ENCODE results near the gene DDC.
A peak's percentile ranks its signal among the peaks of the same experiment; 100 is the strongest.

The DDC gene

DNA sequence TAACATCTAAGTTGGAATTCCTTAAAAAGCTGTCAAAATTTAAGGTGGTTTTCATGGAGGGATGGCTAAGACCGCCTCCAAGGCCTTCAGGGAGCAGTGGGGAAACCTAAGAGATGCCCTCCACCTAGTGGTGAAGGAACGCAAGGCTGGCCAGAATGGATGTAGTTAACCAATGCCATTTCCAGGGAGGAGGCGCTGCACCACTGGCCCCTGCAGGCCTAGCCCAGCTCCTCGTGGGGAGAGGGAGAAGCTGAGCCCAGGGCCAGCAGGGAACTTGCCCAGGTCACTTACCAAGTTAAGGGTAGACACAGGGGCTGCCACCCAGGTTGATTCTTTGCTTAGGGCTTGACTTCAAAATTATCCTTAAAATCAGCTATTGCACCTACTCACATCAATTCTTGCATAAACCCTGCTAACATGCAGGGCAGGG, 147.1 kb downstream of the DDC start:
- DNase-seq (ENCODE audit: low read depth in 2 of 2) = peak; percentile 45 to 67

DNA sequence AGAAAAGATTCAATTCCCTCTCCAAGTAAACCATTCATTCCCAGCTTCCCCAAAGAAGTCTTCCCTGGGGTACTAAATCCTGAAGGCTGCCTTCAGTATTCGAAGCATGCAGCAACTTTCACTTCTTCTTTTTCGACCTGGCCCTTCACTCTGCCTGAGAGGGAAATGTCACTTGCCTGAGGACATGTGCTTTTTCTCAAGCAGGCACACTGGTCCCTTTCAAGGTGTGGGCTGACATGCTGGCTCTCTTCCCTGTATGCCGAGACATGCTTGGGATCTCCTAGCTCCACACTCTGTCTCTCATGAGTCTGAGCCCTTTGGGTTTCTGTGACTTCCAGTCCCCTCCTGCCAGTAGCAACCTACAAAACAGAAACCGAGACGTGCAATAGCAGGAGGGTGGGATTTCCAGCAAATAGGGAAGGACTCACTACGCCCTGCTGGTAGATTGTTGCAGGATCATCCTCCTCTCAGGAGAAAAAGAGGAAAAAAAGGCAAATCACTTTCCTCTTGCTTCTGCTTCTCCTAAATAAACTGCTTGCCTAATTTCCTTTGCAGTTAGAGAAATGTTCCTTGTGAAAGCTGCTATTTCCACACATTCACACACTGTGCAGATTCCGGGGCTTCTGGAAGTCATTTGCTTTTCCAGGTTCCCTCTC, 148.6 kb downstream of the DDC start:
- DNase-seq (ENCODE audit: low read depth in 2 of 2) = no peak

DNA sequence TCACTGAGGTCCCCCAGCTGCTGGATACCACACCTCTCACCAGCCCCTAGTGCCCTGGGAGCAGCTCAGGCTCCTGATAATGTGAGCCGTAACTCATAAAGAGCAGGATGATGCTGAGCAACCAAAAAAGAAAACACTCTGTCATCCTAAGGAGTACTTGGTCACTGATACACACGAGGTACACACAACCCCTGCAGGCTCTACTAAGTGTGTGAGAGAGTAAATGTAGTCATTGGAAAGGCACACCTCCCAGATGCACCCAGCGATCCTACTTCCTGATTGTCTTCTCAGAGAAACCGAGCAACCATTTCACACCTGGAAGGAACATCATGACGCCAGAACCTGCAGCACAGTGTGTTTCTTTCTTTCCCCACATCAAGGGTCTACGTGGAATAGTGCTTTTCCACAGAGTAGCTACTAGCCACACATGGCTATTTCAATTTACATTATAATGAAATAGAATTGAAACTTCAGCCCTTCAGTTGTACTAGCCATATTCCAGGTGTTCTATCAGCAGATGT, 149.3 kb downstream of the DDC start:
- DNase-seq (ENCODE audit: low read depth in 2 of 2) = no peak

DNA sequence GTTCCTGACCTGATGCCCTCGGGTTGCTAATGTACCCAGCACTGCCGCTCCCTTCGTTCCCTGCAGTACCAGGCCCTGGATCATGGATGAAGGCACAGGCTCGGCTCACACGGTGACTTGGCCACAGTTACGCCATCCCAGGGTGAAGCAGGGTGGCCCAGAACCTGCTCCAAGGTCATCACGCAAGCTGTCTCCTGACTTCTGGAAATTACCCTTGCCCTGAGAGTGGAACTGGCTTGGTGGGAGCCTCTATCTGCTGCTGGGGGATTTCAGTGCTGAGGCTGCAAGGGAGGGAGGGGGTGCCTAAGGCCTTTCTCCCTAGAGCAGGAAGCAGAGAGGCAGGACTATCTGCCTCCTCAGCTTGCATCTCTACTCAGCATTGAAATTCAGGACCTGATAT, 151.6 kb downstream of the DDC start:
- DNase-seq (ENCODE audit: low read depth in 2 of 2) = no peak

DNA sequence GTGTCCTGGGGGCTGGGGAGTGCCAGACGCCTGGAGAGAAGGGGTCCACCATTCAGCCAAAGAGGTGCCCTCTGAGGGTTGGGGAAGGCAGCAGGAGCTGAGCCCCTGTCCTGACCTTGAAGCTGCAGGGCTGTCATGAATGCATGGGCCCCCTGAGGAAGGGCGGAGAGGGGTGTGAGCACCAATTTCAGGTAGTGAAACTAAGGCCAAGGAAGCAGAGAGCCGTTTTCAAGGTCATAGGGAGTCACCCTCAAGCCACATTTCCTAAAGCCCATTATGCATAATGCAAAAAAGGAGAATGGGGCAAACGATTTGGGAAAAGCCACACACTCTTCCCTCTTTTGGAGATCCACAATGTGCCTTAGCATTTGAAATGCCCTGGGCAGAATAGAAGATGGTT, 152.2 kb downstream of the DDC start:
- DNase-seq (ENCODE audit: low read depth in 2 of 2) = no peak

DNA sequence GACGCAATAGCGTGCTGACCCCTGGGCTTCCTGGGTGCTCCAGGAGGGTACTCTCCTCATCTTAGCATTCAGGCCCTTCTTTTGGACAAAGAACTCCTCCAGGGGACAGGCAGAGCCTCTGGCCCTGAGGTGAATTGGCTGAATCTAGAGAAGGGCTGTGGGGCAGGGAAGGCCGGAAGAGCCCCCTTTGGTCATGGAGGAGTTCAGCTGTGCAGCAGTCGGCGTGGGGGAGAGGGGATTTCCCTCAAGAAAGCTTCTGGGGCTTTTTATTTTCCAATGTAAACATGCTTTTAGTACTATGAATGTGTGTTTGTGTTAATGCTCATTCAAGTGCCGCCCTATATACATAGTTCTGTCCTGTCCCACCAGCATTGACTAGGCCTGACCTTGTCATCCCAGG, 153.9 kb downstream of the DDC start:
- no peak for DNase-seq (ENCODE audit: low read depth in 2 of 2)

DNA sequence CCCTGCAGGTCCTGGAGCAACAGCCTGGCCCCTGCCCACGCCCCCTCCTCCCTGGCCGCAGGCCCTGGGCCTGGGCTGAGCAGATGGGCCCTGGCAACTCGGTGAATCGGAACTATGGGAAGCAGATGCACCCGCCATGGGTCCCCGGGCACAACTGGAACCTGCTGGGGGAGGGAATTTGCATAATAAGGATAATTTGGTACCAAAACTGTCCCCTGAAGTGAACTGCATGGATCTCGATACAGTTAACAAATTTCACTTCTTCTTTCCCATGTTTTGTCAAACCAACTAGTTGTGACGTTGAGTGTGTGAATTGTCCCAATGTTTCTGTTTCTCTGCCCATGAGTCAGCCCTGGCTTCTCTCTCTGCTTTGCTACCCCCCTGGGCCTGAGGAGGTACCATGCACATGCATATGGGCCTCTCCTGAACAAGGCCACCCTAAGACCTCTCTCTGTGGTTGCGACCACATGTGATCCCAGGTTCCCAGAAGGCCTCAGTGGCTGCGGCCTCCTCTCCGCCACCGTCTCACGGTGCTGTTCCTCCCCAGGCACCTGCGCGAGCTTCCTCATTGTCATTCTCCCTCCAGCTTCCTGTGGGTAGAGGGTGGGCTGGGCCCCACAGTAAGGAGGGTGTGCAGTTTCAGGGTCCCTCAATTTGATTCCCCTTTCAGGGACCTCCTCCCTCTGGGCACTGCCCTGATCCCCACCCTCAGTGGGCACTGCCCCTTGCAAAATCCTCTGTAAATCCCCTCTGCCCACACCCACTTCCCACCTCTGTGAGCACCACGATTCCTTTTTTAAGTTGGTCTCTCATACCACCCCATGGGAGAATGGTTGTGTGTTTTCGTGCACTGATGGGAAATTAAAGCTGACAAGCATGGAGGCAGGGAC, 155.1 kb downstream of the DDC start:
- no peak for DNase-seq (ENCODE audit: low read depth in 2 of 2)
